Thymus (tissue), 11 donors: ENCODE results near the gene PIGW. TPM values are rescaled to one million over a fixed set of nuclear protein-coding genes. Genes with fewer than 3 reads are reported as not detected.

Experiments
- DNase-seq, 9 donors: peaks; one replicate each; pipeline ENCODE4 v3.0.0-alpha.2; 2013; ENCODE audit warnings: low spot score in 9 of 9, low read depth in 6 of 9, missing footprints in 1 of 9
- H3K27ac ChIP-seq, 2 donors: one replicate each; pipeline ENCODE4 v1.5.1; 2013; ENCODE audit warnings: control low read depth in 1 of 2, low read depth in 1 of 2, low read length in 1 of 2, mild to moderate bottlenecking in 1 of 2, moderate library complexity in 1 of 2
- H3K27me3 ChIP-seq, 2 donors: one replicate each; pipeline ENCODE4 v1.5.1; 2013; ENCODE audit warnings: low read length in 1 of 2; ENCODE audit not compliant: control insufficient read depth in 2 of 2, insufficient read depth in 1 of 2
- H3K36me3 ChIP-seq, 2 donors: one replicate each; pipeline ENCODE4 v1.5.1; 2013; ENCODE audit warnings: low read length in 1 of 2, mild to moderate bottlenecking in 1 of 2, moderate library complexity in 1 of 2; ENCODE audit not compliant: control insufficient read depth in 2 of 2, insufficient read depth in 2 of 2
- H3K4me1 ChIP-seq, 2 donors: one replicate each; pipeline ENCODE4 v1.5.1; 2013; ENCODE audit warnings: low read length in 2 of 2; ENCODE audit not compliant: control insufficient read depth in 2 of 2, insufficient read depth in 2 of 2
- H3K4me3 ChIP-seq, 2 donors: one replicate each; pipeline ENCODE4 v1.5.1; 2013; ENCODE audit warnings: low read length in 2 of 2, control low read depth in 1 of 2, mild to moderate bottlenecking in 1 of 2
- H3K9me3 ChIP-seq, 2 donors: one replicate each; pipeline ENCODE4 v1.5.1; 2013; ENCODE audit warnings: low read length in 1 of 2, mild to moderate bottlenecking in 1 of 2; ENCODE audit not compliant: control insufficient read depth in 2 of 2, insufficient read depth in 1 of 2
- WGBS: extraction: QIAGEN DNeasy Blood & Tissue Kit; methylation state at CpG from one replicate; pipeline ENCODE4 v1.1.7; 2013; 5-methylcytosine and 5-hydroxymethylcytosine counted together
- polyA plus RNA-seq: library from polyadenylated mRNA; stranded (reverse); fragments of 200-250 nt; gene quantifications from one replicate; pipeline ENCODE4 v1.2.3, GENCODE V29; 2013
- total RNA-seq: library from RNA; stranded (reverse); fragments of 120-200 nt; gene quantifications from one replicate; pipeline ENCODE4 v1.2.4, GENCODE V29; 2013
- donor health status: healthy.

Gene PIGW
- total and polyA plus RNA-seq, 2 donors, result 3.4 to 5.1 TPM

DNA sequence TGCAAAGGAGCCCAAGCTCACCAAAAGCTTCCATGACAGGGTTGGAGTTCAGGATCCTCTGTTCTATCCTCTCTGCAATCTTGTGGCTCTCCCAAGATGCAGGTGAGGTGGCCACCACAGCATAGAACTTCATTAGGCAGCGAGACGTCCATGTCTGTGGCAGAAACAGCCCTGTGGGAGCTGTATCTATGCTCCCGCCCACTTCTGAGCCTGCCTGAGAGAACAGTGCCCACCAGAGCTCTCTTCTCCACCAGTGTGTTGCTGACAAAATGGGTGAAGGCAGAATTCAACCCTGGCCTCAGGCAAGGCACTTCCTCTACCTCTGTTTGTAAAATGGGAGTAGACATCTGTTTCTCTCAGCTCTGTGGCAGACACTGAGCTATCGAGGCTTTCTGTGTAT is 18.9 kb upstream of the PIGW start:
- no peak for DNase-seq
- H3K9me3 ChIP-seq, result no peaks in the 10 kb centered on the region
- H3K36me3 ChIP-seq, result peaks cover 16 to 28% of the 10 kb centered on the region in 2 donors
- 99% methylated on average over 4 of the region's 4 CpGs for WGBS
- no peak overlapping the region for H3K4me3 ChIP-seq
- H3K27ac ChIP-seq, result no peak overlapping the region
- H3K27me3 ChIP-seq, result no peaks in the 10 kb centered on the region
- no peaks in the 10 kb centered on the region for H3K4me1 ChIP-seq

DNA sequence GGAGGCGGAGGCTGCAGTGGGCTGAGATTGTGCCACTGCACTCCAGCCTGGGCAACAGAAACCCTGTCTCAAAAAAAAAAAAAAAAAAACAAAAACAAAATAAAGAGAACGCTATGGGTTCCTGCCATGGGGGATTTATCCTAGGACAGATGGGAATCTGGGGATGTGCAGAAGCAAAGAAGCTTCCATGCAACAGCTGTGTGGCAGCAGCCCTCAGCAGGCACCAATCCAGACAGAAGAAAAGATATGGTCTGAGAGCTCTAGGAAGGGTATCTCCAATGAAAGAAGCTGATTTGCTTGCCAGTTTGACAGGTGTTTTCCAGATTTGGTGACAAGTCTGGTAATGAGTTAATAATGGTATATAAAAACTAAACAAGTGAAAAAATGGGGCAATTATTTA is 11.7 kb upstream of the PIGW start:
- H3K36me3 ChIP-seq, result peaks cover 30 to 36% of the 10 kb centered on the region in 2 donors
- no peaks in the 10 kb centered on the region for H3K4me1 ChIP-seq
- no peaks in the 10 kb centered on the region for H3K9me3 ChIP-seq
- over 99% methylated on average over 2 of the region's 2 CpGs for WGBS
- DNase-seq, result no peak
- no peak overlapping the region for H3K4me3 ChIP-seq
- no peak overlapping the region for H3K27ac ChIP-seq
- H3K27me3 ChIP-seq, result no peaks in the 10 kb centered on the region

DNA sequence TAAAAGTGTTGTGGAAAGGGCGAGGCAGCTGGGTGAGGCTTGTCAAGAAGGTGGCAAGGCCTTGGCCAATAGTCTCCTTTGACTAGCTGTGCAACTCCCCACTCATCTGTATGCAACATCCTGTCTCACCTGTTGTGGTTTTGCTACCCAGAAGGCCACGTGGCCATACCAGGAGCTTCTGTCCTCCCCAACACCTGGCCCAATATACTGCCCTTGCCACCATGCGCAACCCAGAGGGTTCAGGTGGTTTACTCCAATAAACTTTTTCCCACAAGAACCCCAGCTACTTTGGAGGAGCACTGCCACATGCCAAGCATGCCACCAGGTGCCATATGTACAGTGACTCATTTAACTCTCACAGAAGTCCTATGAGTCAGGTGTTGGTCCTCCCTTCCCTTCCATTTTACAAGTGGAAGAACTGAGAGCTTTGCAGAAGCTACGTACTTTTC is 10.3 kb upstream of the PIGW start:
- DNase-seq, result no peak
- H3K27ac ChIP-seq, result no peak overlapping the region

DNA sequence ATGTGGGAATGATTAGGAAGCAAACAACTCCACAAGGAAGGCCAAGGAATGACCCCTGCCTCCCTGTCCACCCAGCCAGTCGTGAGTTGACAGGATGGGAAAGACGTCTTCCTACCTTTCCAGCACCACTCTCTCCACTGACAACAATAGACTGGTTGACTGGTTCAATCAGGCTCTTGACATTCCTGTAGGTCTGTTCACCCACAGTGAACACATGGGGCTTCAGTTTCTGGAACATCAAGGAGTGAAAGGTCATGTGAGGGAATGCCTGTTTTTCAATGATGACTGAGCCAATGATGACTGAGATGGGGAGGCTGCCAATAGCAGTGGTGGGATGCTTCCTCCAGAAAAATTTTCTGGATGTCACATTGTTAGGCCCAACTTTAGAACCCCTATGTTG is 9.7 kb upstream of the PIGW start:
- no peaks in the 10 kb centered on the region for H3K27me3 ChIP-seq
- H3K9me3 ChIP-seq, result no peaks in the 10 kb centered on the region
- WGBS, result 99% methylated on average over 2 of the region's 2 CpGs
- no peak for DNase-seq
- H3K36me3 ChIP-seq, result peaks cover 33 to 45% of the 10 kb centered on the region in 2 donors
- H3K4me3 ChIP-seq, result no peak overlapping the region
- no peaks in the 10 kb centered on the region for H3K4me1 ChIP-seq
- no peak overlapping the region for H3K27ac ChIP-seq

More for the DNA sequence above, 10.3 kb upstream of the PIGW start:
- Histone ChIP-seq H3K27me3 (no peaks in the 10 kb centered on the region), H3K4me1 (no peaks in the 10 kb centered on the region), H3K4me3 (no peak overlapping the region), H3K9me3 (no peaks in the 10 kb centered on the region), H3K36me3 (peaks cover 33 to 45% of the 10 kb centered on the region in 2 donors)
- WGBS, result 85% methylated on average over 4 of the region's 4 CpGs

DNA sequence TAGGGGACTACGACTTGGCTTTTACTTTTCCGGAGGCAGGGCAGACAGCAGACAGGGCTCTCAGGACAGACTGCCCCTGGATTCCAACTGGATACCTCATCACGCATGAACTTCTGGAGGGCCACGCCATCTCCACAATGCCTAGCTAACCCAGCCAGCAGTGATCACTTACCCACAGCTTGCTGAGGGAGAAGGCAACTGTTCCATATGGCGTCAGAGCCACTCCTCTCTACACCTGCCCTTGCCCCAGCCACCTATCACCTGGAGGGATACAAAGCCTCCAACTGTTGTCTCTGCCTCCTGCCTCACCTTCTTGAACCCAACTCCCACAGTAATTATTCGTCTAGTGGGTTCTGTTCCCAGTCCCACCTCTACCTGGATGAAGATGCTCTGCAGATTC is 8.9 kb upstream of the PIGW start:
- Histone ChIP-seq H3K27ac (no peak overlapping the region), H3K4me1 (no peaks in the 10 kb centered on the region), H3K9me3 (no peaks in the 10 kb centered on the region), H3K36me3 (peaks cover 33 to 45% of the 10 kb centered on the region in 2 donors), H3K27me3 (no peaks in the 10 kb centered on the region), H3K4me3 (no peak overlapping the region)
- DNase-seq, result no peak
- WGBS, result over 99% methylated on average over 6 of the region's 6 CpGs

DNA sequence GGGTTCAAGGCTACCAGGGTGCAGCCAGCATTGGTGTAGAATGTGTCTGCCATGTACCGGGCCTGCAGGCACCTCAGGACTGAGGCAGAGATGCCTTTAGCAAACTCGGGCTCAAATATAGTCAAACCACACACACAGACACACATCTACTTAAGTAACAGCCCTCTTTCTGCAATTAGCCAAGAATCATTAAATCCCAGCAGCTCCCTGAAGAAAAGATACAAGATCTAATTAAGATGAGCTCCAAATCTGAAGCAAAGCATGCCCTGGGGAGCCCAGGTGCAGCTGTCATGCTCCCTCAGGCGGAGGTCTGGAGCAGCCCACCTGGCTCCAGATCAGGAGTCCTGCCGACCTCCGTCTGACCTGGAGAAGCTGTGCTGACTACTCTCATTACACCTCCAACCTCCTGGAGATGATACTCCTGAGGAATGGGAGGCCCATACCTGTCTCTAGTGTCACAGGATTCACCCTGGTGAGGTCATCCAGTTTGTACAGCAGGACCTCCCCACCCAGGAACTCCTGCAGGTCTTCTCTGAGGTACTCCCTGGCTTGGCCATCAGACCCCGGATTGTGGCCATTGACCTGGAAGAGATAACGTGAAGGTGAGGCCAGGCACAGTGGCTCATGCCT is 7.1 kb upstream of the PIGW start:
- H3K27me3 ChIP-seq, result no peaks in the 10 kb centered on the region
- no peaks in the 10 kb centered on the region for H3K9me3 ChIP-seq
- 98% methylated on average over 7 of the region's 7 CpGs for WGBS
- H3K27ac ChIP-seq, result no peak overlapping the region
- DNase-seq, result no peak
- H3K4me1 ChIP-seq, result no peaks in the 10 kb centered on the region
- peaks cover 37 to 58% of the 10 kb centered on the region in 2 donors for H3K36me3 ChIP-seq
- H3K4me3 ChIP-seq, result no peak overlapping the region

DNA sequence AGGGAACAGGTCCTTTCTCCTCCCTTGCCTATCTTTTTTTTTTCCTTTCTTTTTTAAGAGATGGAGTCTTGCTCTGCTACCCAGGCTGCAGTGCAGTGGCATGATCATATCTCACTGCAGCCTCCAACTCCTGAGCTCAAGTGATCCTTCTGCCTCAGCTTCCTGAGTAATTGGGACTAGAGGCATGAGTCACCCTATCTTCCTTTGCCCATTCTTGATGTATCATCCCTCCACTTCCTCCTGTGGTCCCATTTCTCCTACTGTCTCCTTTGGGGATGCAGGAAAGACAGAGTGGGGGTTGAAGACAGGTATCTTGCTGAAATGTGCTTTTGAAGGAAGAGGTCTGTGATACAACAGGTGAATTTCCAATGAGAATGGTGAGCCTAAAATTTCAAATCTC is 5.7 kb upstream of the PIGW start:
- Histone ChIP-seq H3K9me3 (no peaks in the 10 kb centered on the region), H3K36me3 (peaks cover 37 to 62% of the 10 kb centered on the region in 2 donors), H3K4me3 (no peak overlapping the region), H3K4me1 (peaks cover 0 to 3% of the 10 kb centered on the region in 2 donors), H3K27ac (no peak overlapping the region), H3K27me3 (no peaks in the 10 kb centered on the region)
- no peak for DNase-seq

DNA sequence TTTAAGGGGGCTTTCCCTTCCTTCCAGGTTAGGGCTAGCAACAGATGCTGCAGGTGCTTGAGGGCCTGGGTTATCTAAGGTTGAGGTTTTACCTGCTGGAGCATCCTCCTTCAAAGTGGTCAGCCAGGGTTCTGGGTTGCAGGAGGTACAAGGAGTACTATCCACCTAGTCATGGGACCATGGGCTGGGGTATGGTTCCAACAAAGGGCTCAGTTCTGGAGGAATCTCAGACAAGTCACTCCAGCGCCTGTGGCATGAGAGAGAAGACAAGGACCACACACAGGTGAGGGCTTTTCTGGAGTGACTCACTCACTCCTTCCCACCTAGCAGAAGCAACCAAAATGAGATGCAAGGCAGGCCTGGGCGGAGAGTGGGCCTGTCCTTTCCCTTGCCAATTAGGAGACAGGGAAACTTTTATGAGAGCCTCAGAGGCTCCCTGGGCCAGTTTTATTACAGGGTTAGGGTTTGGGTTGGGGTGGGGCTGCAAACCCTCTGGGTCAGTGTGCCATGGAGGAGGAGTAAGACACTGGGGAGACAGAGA is 2.3 kb upstream of the PIGW start:
- Histone ChIP-seq H3K36me3 (peaks cover 16 to 40% of the 10 kb centered on the region in 2 donors), H3K4me1 (peaks cover 0 to 11% of the 10 kb centered on the region in 2 donors), H3K9me3 (no peaks in the 10 kb centered on the region), H3K27ac (no peak overlapping the region), H3K4me3 (no peak overlapping the region), H3K27me3 (no peaks in the 10 kb centered on the region)
- no peak for DNase-seq
- WGBS, result 95% methylated on average over 2 of the region's 2 CpGs

DNA sequence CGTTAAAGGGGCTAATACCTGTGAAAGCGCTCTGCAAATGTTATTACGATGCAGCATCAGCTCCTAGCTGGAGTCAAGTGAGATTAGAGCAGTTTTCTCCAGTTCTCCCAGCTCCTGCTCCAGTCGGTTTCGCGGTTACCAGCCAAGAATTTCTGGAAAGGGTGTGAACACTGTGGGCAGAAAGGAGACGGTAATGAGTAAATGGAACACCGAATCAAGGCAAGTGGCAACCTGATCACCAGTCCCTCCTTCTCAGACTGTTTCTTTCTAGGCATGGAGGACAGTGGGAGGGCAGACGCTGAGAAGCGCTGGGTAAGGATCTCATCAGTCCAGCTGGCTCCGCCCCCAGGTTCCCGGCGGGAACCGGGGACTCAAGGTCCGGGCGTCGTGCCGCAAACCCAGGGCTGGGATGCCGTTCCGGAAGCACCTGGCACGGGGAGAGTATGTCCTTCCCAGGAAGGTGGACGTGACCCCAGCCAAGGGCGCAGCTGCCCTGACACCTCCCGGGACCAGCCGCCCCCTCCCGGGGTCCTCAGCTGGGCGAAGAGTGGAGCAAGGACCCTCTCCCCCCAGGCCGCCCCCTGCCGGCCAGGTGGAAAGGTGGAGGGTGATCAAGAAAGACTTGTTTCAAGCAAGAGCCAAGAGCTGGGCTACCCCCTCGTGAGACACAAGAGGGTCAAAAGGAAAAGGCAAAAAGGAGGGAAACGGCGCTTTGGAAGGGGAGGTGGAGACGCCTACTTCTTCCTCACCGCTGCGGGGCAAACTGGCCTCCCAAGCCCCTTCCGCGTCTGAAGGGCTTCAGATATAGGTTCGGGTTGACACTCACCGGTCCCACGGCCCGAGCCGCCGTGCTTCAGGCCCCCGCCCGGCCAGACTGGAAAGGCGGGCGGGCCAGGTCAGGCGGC is 600 bp upstream of the PIGW start:
- peak in 5 of 9 donors; percentile 12 to 70 (median 41) for DNase-seq
- no peaks in the 10 kb centered on the region for H3K27me3 ChIP-seq
- peaks cover 7 to 35% of the 10 kb centered on the region in 2 donors for H3K36me3 ChIP-seq
- peaks cover 0 to 11% of the 10 kb centered on the region in 2 donors for H3K4me1 ChIP-seq
- no peaks in the 10 kb centered on the region for H3K9me3 ChIP-seq
- peak overlapping the region; percentile 94 to 98 for H3K4me3 ChIP-seq
- H3K27ac ChIP-seq, result peak overlapping the region; percentile 96 to 99
- WGBS, result 13% methylated on average over 48 of the region's 48 CpGs
